ENCODE results near the gene CRYGB. TPM values are rescaled to one million over a fixed set of nuclear protein-coding genes. Genes with fewer than 3 reads are reported as not detected.

Gene CRYGB
- total RNA-seq, 2 experiments from 2014 or later: not detected

GRCh38 chr2:208186893-208187292 lies 40.9 kb upstream of the CRYGB start:
- H3K4me2 ChIP-seq (ENCODE audit: low read length): no peak overlapping the region

GRCh38 chr2:208186465-208186864 lies 40.5 kb upstream of the CRYGB start:
- H3K79me2 ChIP-seq (ENCODE audit: insufficient read depth, low read depth, low read length): no peaks in the 10 kb centered on the region
- no TSS peak for BruUV-seq (replicated peaks)
- intact Hi-C loops (cut with micrococcal nuclease; ENCODE audit: unreplicated experiment): no loop called here
- no peak for DNase-seq (ENCODE audit: low spot score)
- H3K9me3 ChIP-seq (ENCODE audit: low read length): no peaks in the 10 kb centered on the region
- no peaks in the 10 kb centered on the region for H4K20me1 ChIP-seq (ENCODE audit: insufficient read depth, low read length)
- no peaks in the 10 kb centered on the region for H3K36me3 ChIP-seq (ENCODE audit: insufficient read depth, low read length)
- H3K9me2 ChIP-seq (ENCODE audit: insufficient read depth, low read length): no peaks in the 10 kb centered on the region
- H3K27ac ChIP-seq (ENCODE audit: low read depth, low read length, poor library complexity, severe bottlenecking): no peak overlapping the region
- ChIA-PET CTCF (ENCODE audit: unreplicated experiment) (no interaction called here), POLR2A (interaction anchor here (0.5 kb wide), 1 partner anchor 19 kb away, joined by 3 read pairs; no protein-coding TSS in a partner anchor)
- no peak overlapping the region for H2AFZ ChIP-seq (ENCODE audit: low read length)
- no peaks in the 10 kb centered on the region for H3K4me1 ChIP-seq (ENCODE audit: insufficient read depth, low read length, poor library complexity, severe bottlenecking)
- TF ChIP-seq CTCF (conservative IDR thresholded peaks at IDR 0.05; ENCODE audit: low read length) (no peak), EZH2phosphoT487 (IDR thresholded peaks at IDR 0.05; ENCODE audit: borderline replicate concordance, low read depth, low read length) (no peak)
- no peak overlapping the region for H3K4me3 ChIP-seq (ENCODE audit: low read depth, low read length, poor library complexity, severe bottlenecking)
- H3K4me2 ChIP-seq (ENCODE audit: low read length): no peak overlapping the region

More at GRCh38 chr2:208186893-208187292, 40.9 kb upstream of the CRYGB start:
- Histone ChIP-seq H2AFZ (ENCODE audit: low read length) (no peak overlapping the region), H3K79me2 (ENCODE audit: insufficient read depth, low read depth, low read length) (no peaks in the 10 kb centered on the region), H4K20me1 (ENCODE audit: insufficient read depth, low read length) (no peaks in the 10 kb centered on the region), H3K4me1 (ENCODE audit: insufficient read depth, low read length, poor library complexity, severe bottlenecking) (no peaks in the 10 kb centered on the region), H3K27ac (ENCODE audit: low read depth, low read length, poor library complexity, severe bottlenecking) (no peak overlapping the region), H3K9me3 (ENCODE audit: low read length) (no peaks in the 10 kb centered on the region), H3K9me2 (ENCODE audit: insufficient read depth, low read length) (no peaks in the 10 kb centered on the region), H3K36me3 (ENCODE audit: insufficient read depth, low read length) (no peaks in the 10 kb centered on the region), H3K4me3 (ENCODE audit: low read depth, low read length, poor library complexity, severe bottlenecking) (no peak overlapping the region)
- POLR2A ChIA-PET: interaction anchor here (0.5 kb wide), 1 partner anchor 19 kb away, joined by 3 read pairs; no protein-coding TSS in a partner anchor
- CTCF ChIA-PET (ENCODE audit: unreplicated experiment): no interaction called here
- BruUV-seq (replicated peaks): no TSS peak
- TF ChIP-seq EZH2phosphoT487 (IDR thresholded peaks at IDR 0.05; ENCODE audit: borderline replicate concordance, low read depth, low read length) (no peak), CTCF (conservative IDR thresholded peaks at IDR 0.05; ENCODE audit: low read length) (no peak)
- intact Hi-C loops (cut with micrococcal nuclease; ENCODE audit: unreplicated experiment): no loop called here
- no peak for DNase-seq (ENCODE audit: low spot score)

- BruUV-seq (replicated peaks): no TSS peak
Observed at GRCh38 chr2:208183972-208184705, 38.2 kb upstream of the CRYGB start.

More at GRCh38 chr2:208183972-208184705, 38.2 kb upstream of the CRYGB start:
- no peak for DNase-seq (ENCODE audit: low spot score)
- Histone ChIP-seq H4K20me1 (ENCODE audit: insufficient read depth, low read length) (no peaks in the 10 kb centered on the region), H3K4me1 (ENCODE audit: insufficient read depth, low read length, poor library complexity, severe bottlenecking) (no peaks in the 10 kb centered on the region), H2AFZ (ENCODE audit: low read length) (no peak overlapping the region), H3K4me3 (ENCODE audit: low read depth, low read length, poor library complexity, severe bottlenecking) (no peak overlapping the region), H3K36me3 (ENCODE audit: insufficient read depth, low read length) (no peaks in the 10 kb centered on the region), H3K27ac (ENCODE audit: low read depth, low read length, poor library complexity, severe bottlenecking) (no peak overlapping the region), H3K9me2 (ENCODE audit: insufficient read depth, low read length) (no peaks in the 10 kb centered on the region), H3K79me2 (ENCODE audit: insufficient read depth, low read depth, low read length) (no peaks in the 10 kb centered on the region), H3K4me2 (ENCODE audit: low read length) (no peak overlapping the region), H3K9me3 (ENCODE audit: low read length) (no peaks in the 10 kb centered on the region)
- CTCF ChIA-PET (ENCODE audit: unreplicated experiment): interaction anchor here (0.6 to 1.8 kb wide), 2 partner anchors 9 to 47 kb away, joined by 3 to 5 read pairs; no protein-coding TSS in a partner anchor
- POLR2A ChIA-PET: interaction anchor here (0.6 kb wide), 2 partner anchors 41 to 162 kb away, joined by 4 to 5 read pairs; no protein-coding TSS in a partner anchor
- TF ChIP-seq CTCF (conservative IDR thresholded peaks at IDR 0.05; ENCODE audit: low read length): no peak
- TF ChIP-seq EZH2phosphoT487 (IDR thresholded peaks at IDR 0.05; ENCODE audit: borderline replicate concordance, low read depth, low read length): no peak
- intact Hi-C loops (cut with micrococcal nuclease; ENCODE audit: unreplicated experiment): no loop called here

Measured in OCI-LY7 (cell line).